ENCODE data around the gene DLX5.

DNA sequence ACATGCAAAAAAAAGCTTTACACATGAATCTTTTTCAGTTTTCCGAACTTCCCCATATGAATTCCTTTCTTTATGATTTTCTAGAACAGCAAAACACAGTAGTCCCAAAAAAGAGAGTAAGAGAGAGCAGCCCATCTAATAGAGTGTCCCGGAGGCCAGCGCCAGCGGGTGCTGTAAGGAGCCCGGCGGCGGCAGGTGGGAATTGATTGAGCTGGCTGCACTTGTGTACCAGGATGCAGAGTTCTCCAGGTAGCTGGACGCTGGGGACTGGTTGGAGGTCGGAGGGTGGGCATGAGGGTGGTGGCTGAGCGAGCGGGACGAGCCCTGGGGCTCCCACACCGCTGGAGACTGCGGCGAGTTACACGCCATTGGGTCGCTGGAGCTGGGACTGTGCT, 4.0 kb downstream of the DLX5 start:
- TF ChIP-seq POLR2AphosphoS5 (IDR thresholded peaks at IDR 0.05; ENCODE audit: low read depth, low read length) (no peak), TAF1 (IDR thresholded peaks at IDR 0.05; ENCODE audit: borderline replicate concordance, insufficient read depth, low read length) (no peak), SIN3A (IDR thresholded peaks at IDR 0.05; ENCODE audit: borderline replicate concordance, insufficient read depth, low read length) (no peak), FOXP2 (optimal IDR thresholded peaks at IDR 0.05; ENCODE audit: borderline replicate concordance, extremely low read depth, extremely low read length, insufficient read depth) (no peak)
- TF ChIP-seq, protein P1, sequence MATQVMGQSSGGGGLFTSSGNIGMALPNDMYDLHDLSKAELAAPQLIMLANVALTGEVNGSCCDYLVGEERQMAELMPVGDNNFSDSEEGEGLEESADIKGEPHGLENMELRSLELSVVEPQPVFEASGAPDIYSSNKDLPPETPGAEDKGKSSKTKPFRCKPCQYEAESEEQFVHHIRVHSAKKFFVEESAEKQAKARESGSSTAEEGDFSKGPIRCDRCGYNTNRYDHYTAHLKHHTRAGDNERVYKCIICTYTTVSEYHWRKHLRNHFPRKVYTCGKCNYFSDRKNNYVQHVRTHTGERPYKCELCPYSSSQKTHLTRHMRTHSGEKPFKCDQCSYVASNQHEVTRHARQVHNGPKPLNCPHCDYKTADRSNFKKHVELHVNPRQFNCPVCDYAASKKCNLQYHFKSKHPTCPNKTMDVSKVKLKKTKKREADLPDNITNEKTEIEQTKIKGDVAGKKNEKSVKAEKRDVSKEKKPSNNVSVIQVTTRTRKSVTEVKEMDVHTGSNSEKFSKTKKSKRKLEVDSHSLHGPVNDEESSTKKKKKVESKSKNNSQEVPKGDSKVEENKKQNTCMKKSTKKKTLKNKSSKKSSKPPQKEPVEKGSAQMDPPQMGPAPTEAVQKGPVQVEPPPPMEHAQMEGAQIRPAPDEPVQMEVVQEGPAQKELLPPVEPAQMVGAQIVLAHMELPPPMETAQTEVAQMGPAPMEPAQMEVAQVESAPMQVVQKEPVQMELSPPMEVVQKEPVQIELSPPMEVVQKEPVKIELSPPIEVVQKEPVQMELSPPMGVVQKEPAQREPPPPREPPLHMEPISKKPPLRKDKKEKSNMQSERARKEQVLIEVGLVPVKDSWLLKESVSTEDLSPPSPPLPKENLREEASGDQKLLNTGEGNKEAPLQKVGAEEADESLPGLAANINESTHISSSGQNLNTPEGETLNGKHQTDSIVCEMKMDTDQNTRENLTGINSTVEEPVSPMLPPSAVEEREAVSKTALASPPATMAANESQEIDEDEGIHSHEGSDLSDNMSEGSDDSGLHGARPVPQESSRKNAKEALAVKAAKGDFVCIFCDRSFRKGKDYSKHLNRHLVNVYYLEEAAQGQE (IDR thresholded peaks at IDR 0.05; ENCODE audit: insufficient read depth in 1 of 2, low read depth in 2 of 2, low read length in 2 of 2), result no peak

Measured in PFSK-1 (cell line).